SK-N-SH (cell line): Measurements from ENCODE around the gene CLINT1. TPM values are rescaled to one million over a fixed set of nuclear protein-coding genes. Genes with fewer than 3 reads are reported as not detected.
"Not testable (repeated sequence)": the region's sequence is repeated elsewhere in the genome, so short reads cannot be mapped to it uniquely, and the experiment has no call there.

ENCODE experiments used
- CTCF ChIA-PET: fragments of 300-600, 350-600 bp; formaldehyde crosslinking; extraction: SDS; loops from one replicate; lab custom pipeline; 2021; lab: Yijun Ruan, JAX
- POLR2A ChIA-PET: fragments of 350-600 bp; sonication (Branson Sonifier 250); formaldehyde crosslinking; extraction: SDS; loops from one replicate; lab custom pipeline; 2020; ENCODE audit warnings: antibody characterized with exemption, inconsistent platforms; lab: Yijun Ruan, JAX
- DNase-seq: peaks from one replicate; pipeline ENCODE4 v3.0.0; 2012
- H2AFZ ChIP-seq: fragments of 200-600 bp; sonication (generic); 2 replicates; pipeline ENCODE4 v1.8.1; 2016; ENCODE audit warnings: antibody characterized with exemption, mild to moderate bottlenecking, low read depth
- H3F3A ChIP-seq: fragments of 200-600 bp; sonication (generic); replicated peaks from 2 replicates; pipeline ENCODE3; 2016; ENCODE audit warnings: antibody characterized with exemption, mild to moderate bottlenecking; ENCODE audit not compliant: insufficient read depth
- H3K27ac ChIP-seq, 2 experiments: fragments of 200-500 bp in 1 of 2; fragments of 200-600 bp in 1 of 2; sonication (Bioruptor generic) in 1 of 2; sonication (generic), shearing (Covaris generic) in 1 of 2; 2 replicates each; pipeline versions ENCODE4 v1.5.1 to v1.6.1; 2014 to 2016; ENCODE audit warnings: low read depth in 2 of 2, inconsistent platforms in 1 of 2, low read length in 1 of 2, mild to moderate bottlenecking in 1 of 2, mixed read lengths in 1 of 2
- H3K27me3 ChIP-seq: fragments of 200-600 bp; sonication (generic), shearing (Covaris generic); 2 replicates; pipeline ENCODE4 v1.6.1; 2016; ENCODE audit warnings: mixed run types; ENCODE audit not compliant: insufficient read depth
- H3K36me3 ChIP-seq, 2 experiments: fragments of 200-500 bp in 1 of 2; fragments of 200-600 bp in 1 of 2; sonication (Bioruptor generic) in 1 of 2; sonication (generic) in 1 of 2; replicated peaks in 1 of 2; 2 replicates each; pipeline versions ENCODE3 to v1.5.1; 2014 to 2016; ENCODE audit warnings: low read length in 1 of 2, mild to moderate bottlenecking in 1 of 2; ENCODE audit not compliant: insufficient read depth in 2 of 2, control insufficient read depth in 1 of 2
- H3K4me1 ChIP-seq, 2 experiments: fragments of 200-500 bp in 1 of 2; fragments of 200-600 bp in 1 of 2; sonication (Bioruptor generic) in 1 of 2; sonication (generic), shearing (Covaris generic) in 1 of 2; 2 replicates each; pipeline versions ENCODE4 v1.5.1 to v1.6.1; 2014 to 2016; ENCODE audit warnings: low read depth in 1 of 2, low read length in 1 of 2, mixed run types in 1 of 2; ENCODE audit not compliant: insufficient read depth in 2 of 2, control insufficient read depth in 1 of 2
- H3K4me2 ChIP-seq: fragments of 200-600 bp; sonication (generic), shearing (Covaris generic); 2 replicates; pipeline ENCODE4 v1.6.1; 2017; ENCODE audit warnings: mixed run types
- H3K4me3 ChIP-seq, 2 experiments: fragments of 200-500 bp in 1 of 2; fragments of 200-600 bp in 1 of 2; sonication (Bioruptor generic) in 1 of 2; sonication (generic), shearing (Covaris generic) in 1 of 2; 2 replicates each; pipeline versions ENCODE4 v1.5.1 to v1.8.1; 2014 to 2016; ENCODE audit warnings: low read depth in 2 of 2, inconsistent platforms in 1 of 2, low read length in 1 of 2, mild to moderate bottlenecking in 1 of 2, mixed read lengths in 1 of 2, moderate library complexity in 1 of 2
- H3K79me2 ChIP-seq: fragments of 200-600 bp; sonication (generic); 2 replicates; pipeline ENCODE4 v1.8.1; 2017; ENCODE audit warnings: mild to moderate bottlenecking; ENCODE audit not compliant: insufficient read depth
- H3K9ac ChIP-seq: fragments of 200-600 bp; sonication (generic); 2 replicates; pipeline ENCODE4 v1.6.1; 2017; ENCODE audit warnings: mixed run types
- H3K9me2 ChIP-seq: fragments of 200-600 bp; sonication (generic); 2 replicates; pipeline ENCODE4 v1.6.1; 2017; ENCODE audit warnings: mixed run types
- H3K9me3 ChIP-seq: fragments of 200-600 bp; sonication (generic); 2 replicates; pipeline ENCODE4 v1.6.1; 2017; ENCODE audit warnings: mixed run types, mild to moderate bottlenecking, moderate library complexity
- H4K20me1 ChIP-seq: fragments of 200-600 bp; sonication (generic); 2 replicates; pipeline ENCODE4 v1.6.1; 2017; ENCODE audit warnings: mild to moderate bottlenecking, mixed run types; ENCODE audit not compliant: insufficient read depth
- ELF1 ChIP-seq: IDR thresholded peaks from 2 replicates; pipeline ENCODE4 v1.4.0; 2012
- FOXM1 ChIP-seq: IDR thresholded peaks from 2 replicates; pipeline ENCODE4 v1.4.0; 2012; ENCODE audit warnings: low read depth, mild to moderate bottlenecking
- RAD21 ChIP-seq: IDR thresholded peaks from 2 replicates; pipeline ENCODE4 v1.6.1; 2012; ENCODE audit warnings: mild to moderate bottlenecking, low read length
- SMC3 ChIP-seq: IDR thresholded peaks from 2 replicates; pipeline ENCODE4 v1.6.1; 2012; ENCODE audit warnings: low read depth, low read length, improper control_type of control experiment
- WGBS: methylation state at CpG from one replicate; pipeline ENCODE4 v1.1.6; 2017; ENCODE audit warnings: low lambda C conversion rate; 5-methylcytosine and 5-hydroxymethylcytosine counted together
- polyA plus RNA-seq, 3 experiments: library from polyadenylated mRNA; depleted of rRNA; stranded (reverse); fragments of >200 nt; gene quantifications; 2 replicates each; pipeline ENCODE4 v1.2.3, GENCODE V29; 2012
- TF ChIP-seq, protein P1 (sequence below): fragments of 150-350 bp; IDR thresholded peaks from 2 replicates; pipeline ENCODE4 v1.6.1; 2016; ENCODE audit warnings: mild to moderate bottlenecking, low read depth, low read length

The CLINT1 gene
- polyA plus RNA-seq, 1 of the 3 experiments (the other 2 are of a cell fraction), result 65.4 TPM

- Histone ChIP-seq H3K4me3 (no peak overlapping the region), H3K27me3 (no peaks in the 10 kb centered on the region), H3F3A (no peaks in the 10 kb centered on the region), H2AFZ (no peak overlapping the region), H3K36me3 (no peaks in the 10 kb centered on the region), H3K79me2 (no peaks in the 10 kb centered on the region), H3K4me1 (no peaks in the 10 kb centered on the region), H3K9me2 (no peaks in the 10 kb centered on the region), H3K9me3 (no peaks in the 10 kb centered on the region), H3K9ac (no peak overlapping the region), H4K20me1 (no peaks in the 10 kb centered on the region), H3K27ac (no peak overlapping the region), H3K4me2 (no peak overlapping the region)
- WGBS, result 65% methylated on average over 1 of the region's 1 CpG
- no peak for DNase-seq
- TF ChIP-seq, protein P1, sequence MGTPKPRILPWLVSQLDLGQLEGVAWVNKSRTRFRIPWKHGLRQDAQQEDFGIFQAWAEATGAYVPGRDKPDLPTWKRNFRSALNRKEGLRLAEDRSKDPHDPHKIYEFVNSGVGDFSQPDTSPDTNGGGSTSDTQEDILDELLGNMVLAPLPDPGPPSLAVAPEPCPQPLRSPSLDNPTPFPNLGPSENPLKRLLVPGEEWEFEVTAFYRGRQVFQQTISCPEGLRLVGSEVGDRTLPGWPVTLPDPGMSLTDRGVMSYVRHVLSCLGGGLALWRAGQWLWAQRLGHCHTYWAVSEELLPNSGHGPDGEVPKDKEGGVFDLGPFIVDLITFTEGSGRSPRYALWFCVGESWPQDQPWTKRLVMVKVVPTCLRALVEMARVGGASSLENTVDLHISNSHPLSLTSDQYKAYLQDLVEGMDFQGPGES, result no peak
- TF ChIP-seq FOXM1, result no peak
- CTCF ChIA-PET, result no interaction called here
- POLR2A ChIA-PET, result no interaction called here
Observed at GRCh38 chr5:157888814-157889532, 30.0 kb upstream of the CLINT1 start.

GRCh38 chr5:157886796-157887380, 27.9 kb upstream of the CLINT1 start:
- TF ChIP-seq RAD21 (no peak), ELF1 (no peak), SMC3 (no peak)
- Histone ChIP-seq H3K4me1 (no peaks in the 10 kb centered on the region), H3K9ac (no peak overlapping the region), H3K36me3 (no peaks in the 10 kb centered on the region), H3F3A (no peaks in the 10 kb centered on the region), H3K4me2 (no peak overlapping the region), H3K9me2 (no peaks in the 10 kb centered on the region), H3K9me3 (no peaks in the 10 kb centered on the region), H3K79me2 (no peaks in the 10 kb centered on the region), H3K27ac (no peak overlapping the region), H2AFZ (no peak overlapping the region), H4K20me1 (no peaks in the 10 kb centered on the region), H3K27me3 (no peaks in the 10 kb centered on the region), H3K4me3 (no peak overlapping the region)
- 92% methylated on average over 11 of the region's 27 CpGs for WGBS
- ChIA-PET CTCF (no interaction called here), POLR2A (no interaction called here)
- DNase-seq, result no peak

DNA sequence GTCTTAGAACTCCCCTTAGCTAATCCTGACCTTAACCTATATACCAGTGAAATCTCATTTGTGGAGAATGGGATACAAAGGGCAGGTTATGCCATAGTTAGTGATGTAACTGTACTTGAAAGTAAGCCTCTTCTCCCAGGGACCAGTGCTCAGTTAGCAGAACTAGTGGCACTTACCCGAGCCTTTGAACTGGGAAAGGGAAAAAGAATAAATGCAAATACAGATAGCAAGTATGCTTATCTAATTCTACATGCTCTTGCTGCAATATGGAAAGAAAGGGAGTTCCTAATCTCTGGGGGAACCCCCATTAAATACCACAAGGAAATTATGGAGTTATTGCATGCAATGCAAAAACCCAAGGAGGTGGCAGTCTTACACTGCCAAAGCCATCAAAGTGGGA, 26.1 kb upstream of the CLINT1 start:
- H3K27me3 ChIP-seq, H3K9me2 ChIP-seq, H3K4me3 ChIP-seq, H3F3A ChIP-seq, H3K27ac ChIP-seq, H4K20me1 ChIP-seq, DNase-seq, CTCF ChIA-PET, H3K9me3 ChIP-seq, POLR2A ChIA-PET, H3K4me1 ChIP-seq, H3K79me2 ChIP-seq, H3K36me3 ChIP-seq, H2AFZ ChIP-seq, H3K4me2 ChIP-seq, H3K9ac ChIP-seq: not testable (repeated sequence)
- 15% methylated on average over 1 of the region's 1 CpG for WGBS

DNA sequence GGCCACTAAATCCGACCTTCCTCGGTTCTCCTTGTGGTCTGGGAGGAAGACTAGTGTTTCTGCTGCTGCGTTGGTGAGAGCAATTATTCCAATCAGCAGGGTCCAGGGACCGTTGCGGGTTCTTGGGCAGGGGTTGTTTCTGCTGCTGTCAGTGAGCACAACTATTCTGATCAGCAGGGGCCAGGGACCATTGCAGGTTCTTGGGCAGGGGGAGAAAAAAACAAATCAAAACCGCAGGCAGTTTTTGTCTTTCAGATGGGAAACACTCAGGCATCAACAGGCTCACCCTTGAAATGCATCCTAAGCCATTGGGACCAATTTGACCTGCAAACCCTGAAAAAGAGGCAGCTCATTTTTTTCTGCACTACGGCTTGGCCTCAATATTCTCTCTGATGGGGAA, 22.6 kb upstream of the CLINT1 start:
- H3K9me3 ChIP-seq, H3K79me2 ChIP-seq, POLR2A ChIA-PET, H3K4me2 ChIP-seq, H3K9ac ChIP-seq, H3K9me2 ChIP-seq, H4K20me1 ChIP-seq, DNase-seq, H3K27ac ChIP-seq, H3K4me3 ChIP-seq, H3K36me3 ChIP-seq, CTCF ChIA-PET, H2AFZ ChIP-seq, H3K27me3 ChIP-seq, H3K4me1 ChIP-seq, H3F3A ChIP-seq: not testable (repeated sequence)
- 57% methylated on average over 7 of the region's 7 CpGs for WGBS
